HG03280 (cell line): Measurements from ENCODE around the gene ADGRG6.

Experiments
- ATAC-seq: cut with Tn5 transposase; IDR thresholded peaks from one replicate; pipeline ENCODE4 v1.9.1; 2021; ENCODE audit warnings: mild to moderate bottlenecking, moderate library complexity; ENCODE audit not compliant: unreplicated experiment

Gene ADGRG6

GRCh38 chr6:142374091-142374770 is 72.4 kb downstream of the ADGRG6 start:
- ATAC-seq = no peak

DNA sequence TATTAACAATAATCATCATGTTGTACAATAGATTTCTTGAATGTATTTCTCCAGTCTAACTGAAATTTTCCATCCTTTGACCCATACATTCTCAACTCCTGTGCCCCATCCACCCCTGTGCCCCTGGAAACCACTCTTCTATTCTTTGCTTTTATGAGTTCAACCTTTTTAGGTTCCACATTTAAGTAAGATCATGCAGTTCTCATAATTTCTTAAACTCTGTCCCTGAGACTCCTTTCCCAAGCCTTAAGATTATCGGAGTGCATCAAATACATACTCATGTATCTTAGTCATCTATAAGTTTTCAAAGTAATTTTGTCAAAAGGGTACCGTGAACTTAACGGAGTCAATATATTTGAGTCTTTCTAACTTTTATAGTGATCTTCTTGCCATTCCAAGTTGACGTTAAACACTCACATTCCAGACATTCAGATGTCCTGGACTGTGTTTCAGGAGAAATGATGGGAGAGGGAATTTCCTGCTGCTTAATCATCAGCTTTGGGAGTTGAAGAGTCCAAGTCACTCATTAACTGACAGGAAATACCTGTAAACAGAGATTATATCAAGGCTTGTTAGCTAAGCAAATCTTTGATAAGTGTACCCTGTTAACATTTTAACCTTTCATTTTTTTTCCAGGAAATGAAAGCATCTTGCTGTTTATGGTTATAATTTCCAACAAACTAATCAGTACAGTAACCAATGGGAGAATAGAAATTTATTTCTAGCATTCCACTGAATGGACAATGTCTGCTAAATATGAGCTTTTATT is 73.3 kb downstream of the ADGRG6 start:
- ATAC-seq = no peak

GRCh38 chr6:142376115-142376514 is 74.3 kb downstream of the ADGRG6 start:
- no peak for ATAC-seq

DNA sequence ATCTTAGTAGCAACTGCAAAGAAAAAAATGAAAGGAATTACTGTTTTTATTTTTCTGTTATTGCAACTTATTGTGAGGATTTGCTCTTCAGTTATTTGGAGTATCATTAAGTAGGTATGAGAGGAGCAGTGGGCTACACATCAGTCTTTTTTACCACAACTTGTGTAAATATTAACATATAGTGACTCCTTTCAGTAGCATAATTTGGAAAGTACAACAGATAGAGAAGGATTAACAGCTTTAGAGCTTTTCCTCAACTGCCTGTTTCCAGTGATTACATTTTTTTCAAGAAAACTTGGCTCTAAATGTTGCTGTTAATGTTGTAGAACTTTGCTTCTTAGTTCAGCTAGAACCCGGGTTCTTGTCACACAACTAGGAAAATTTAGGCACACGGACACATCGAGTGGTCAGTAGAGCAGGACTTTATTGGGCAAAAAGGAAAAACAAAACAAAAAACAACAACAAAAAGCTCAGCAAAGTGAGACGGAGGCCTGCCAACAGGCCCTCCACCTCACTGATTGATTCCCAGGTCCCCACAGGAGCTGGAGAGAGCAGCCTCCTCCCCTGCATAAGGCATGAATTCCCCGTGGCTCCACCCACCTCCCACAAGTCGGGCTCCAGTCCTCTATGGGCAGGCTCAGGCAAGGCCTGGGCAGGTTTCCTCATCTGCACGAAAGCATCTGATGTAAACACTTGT is 75.1 kb downstream of the ADGRG6 start:
- ATAC-seq = no peak

- ATAC-seq = no peak
These were observed 75.7 kb downstream of the ADGRG6 start for GRCh38 chr6:142377497-142377848.

- ATAC-seq = no peak
These were observed 76.5 kb downstream of the ADGRG6 start for GRCh38 chr6:142378138-142378875.

- no peak for ATAC-seq
These were observed 78.8 kb downstream of the ADGRG6 start for GRCh38 chr6:142380626-142381025.

DNA sequence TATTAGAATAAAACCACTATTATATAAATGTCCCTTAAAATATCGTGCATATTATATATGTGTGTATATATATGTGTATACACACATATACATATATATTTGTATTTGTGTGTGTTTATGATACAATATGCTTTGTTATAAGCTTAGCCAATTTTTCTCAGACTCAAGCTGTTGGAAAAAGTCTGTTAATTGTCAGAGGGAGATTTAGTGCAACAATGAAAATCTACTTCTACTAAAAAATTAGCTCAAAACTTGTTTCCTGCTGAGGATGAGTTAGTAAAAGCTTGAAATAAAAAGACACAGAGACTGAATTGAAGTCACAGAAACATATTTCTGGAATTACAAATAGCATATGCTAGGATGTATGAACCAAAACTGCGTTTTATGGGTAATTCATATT is 79.4 kb downstream of the ADGRG6 start:
- ATAC-seq = no peak

DNA sequence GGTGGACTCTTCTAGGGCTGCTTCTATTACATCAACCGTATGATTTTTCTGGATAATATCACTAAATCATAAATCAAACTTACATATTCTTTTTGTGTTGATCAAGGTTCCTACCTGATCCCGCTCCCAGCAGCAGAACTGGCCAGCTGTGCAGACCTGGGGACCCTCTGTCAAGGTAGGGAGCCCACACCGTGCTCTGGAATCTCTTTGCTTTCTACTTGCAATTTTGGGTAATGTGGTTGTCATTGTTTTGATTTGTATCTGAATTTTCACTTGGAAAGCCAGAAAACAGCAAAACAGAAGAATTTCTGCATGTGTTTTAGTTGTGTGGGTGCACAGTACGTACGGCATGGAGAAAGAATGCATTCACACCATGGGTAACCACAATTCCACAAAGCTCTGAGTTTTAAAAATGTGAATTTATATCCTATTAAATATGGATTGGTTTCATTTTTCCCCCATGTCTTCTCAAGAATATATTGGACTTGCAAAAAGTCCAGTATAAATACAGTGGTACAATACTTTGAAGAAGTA is 80.1 kb downstream of the ADGRG6 start:
- no peak for ATAC-seq

GRCh38 chr6:142384519-142385254 is 82.9 kb downstream of the ADGRG6 start:
- ATAC-seq = no peak

DNA sequence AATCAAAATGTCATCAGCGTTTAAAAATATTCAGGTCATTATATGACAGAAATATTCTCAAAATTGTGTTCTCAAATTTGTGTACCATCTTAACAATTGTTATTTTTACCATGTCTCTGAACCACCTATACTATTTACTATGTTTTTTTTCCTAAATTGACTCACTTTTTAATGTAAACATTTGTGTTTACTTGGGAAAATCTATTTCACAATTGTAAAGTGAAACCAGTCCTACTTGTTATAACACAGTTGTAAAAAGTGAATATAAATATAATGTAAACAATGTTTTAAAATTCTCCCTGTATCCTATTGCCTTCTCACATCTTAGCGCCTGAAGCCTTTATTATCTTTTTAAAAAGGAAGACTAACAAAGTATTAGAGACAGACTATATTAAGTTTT is 83.5 kb downstream of the ADGRG6 start:
- no peak for ATAC-seq

DNA sequence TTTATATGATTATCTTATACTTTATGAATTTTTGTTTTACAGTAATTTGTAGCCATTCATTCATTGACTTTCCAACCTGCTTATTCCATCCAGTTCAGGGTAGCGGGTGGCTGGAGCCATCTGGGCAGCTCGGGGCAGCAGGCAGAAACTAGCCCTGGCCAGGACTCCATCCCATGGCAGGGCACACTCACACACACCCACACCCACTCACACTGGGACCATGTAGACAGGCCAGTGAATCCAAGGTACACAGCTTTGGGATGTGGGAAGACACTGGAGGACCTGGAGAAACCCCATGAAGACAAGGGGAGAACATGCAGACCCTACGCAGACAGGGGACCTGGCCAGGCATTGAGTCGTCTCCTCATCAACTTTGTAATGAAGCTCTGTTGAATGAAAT is 84.8 kb downstream of the ADGRG6 start:
- no peak for ATAC-seq

DNA sequence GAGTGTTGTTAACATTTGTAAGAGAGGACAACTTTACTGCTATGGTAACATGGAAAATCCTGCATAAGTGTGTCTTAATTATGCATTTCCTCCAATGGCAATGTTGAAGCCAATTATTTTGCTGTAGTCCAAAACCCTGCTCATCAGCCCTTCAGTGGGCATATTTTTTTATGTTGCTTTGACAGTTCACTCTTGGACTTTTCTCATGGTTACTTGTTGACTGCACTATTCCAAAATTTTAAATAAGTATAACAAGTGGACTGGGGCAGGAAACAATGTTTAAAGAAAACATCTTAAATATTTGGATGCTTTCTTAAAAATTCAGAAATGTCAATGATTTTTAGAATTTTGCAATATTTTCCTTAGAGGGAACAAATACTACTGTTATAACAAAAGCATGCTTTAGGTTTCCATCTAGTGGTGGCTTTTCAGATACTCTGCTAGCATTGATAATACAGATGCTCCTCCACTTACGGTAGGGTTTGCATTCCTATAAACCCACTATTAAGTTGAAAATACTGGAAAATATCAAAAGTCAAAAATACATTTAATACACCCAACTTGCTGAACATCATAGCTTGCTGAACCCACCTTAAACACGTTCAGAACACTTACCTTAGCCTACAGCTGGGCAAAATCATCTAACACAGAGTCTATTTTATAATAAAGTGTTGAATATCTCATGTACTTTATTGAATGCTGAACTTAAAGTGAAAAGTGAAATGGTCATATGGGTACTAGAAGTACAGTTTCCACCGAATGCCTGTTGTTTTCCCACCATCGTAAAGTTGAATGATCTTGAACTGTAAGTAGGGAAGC is 86.4 kb downstream of the ADGRG6 start:
- ATAC-seq = no peak

DNA sequence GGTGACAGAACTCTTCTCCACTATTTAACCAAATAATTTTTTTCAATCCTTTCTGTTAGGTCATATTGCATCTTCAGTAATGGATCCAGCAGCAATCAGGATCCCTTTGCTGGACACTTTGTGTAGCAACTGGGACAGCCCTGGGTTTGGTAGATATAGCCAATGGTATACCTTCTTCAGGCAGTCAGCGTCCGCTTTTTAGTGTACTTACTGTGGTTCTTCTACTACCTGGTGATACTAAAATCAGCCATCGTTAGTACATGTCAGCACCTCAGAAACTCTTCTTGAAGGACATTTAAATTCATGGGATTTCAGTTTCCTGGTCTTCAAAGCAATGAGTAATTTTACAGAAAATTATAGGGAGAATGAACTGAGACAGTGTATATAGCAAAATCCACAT is 93.5 kb downstream of the ADGRG6 start:
- ATAC-seq = no peak

DNA sequence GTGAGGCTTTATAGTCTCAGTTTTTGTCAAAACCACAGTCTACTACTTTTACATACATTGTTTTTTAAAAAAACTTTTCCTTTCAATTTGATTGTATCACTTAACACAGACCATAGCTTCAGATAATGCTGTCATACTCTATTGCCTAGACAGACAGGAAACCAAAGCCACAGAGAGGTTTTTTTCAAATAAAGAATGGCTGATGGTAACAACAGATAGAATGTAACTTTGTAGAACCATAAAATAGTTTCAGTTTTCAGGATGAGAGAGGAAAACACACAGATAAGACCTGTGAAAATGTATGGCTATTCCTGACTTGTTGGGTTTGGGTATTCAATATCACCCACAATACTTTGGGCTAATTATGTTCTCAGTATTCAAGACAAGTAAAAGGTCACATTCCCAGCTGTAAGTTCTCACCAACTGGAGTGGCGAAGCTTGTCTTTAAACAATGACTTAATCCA is 94.0 kb downstream of the ADGRG6 start:
- ATAC-seq = peak; percentile 88

GRCh38 chr6:142398353-142398752 is 96.5 kb downstream of the ADGRG6 start:
- ATAC-seq = no peak

DNA sequence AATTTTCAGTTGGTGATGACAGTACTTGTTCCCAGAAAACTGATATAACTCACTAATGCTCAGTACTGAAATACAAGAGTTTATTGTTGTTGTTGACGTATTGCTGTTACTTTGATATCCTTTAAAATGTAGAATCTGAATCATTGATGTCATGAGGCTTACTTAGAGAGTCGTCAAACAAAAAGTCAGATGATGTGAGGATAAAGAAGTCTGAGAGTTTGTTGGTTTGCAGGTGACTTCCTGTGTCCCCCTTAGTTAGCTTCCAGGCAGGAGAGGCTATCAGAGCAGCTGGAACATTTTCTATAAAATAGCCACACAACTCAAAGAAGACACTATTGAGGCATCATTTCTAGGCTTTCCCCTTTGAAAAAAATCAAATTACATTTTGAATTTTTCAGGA is 97.9 kb downstream of the ADGRG6 start:
- no peak for ATAC-seq

- ATAC-seq = no peak
These were observed 98.7 kb downstream of the ADGRG6 start for GRCh38 chr6:142400495-142400894.

- ATAC-seq = no peak
These were observed 100.0 kb downstream of the ADGRG6 start for GRCh38 chr6:142401838-142402237.
